HG03571 (cell line): Measurements from ENCODE around the gene SYMPK.
A peak's percentile ranks its signal among the peaks of the same experiment; 100 is the strongest.

Experiments used
- ATAC-seq: cut with Tn5 transposase; IDR thresholded peaks from one replicate; pipeline ENCODE4 v1.9.1; 2021; ENCODE audit not compliant: unreplicated experiment

Gene SYMPK

GRCh38 chr19:45886427-45887199 lies 23.7 kb upstream of the SYMPK start:
- ATAC-seq: peak; percentile 47

- peak; percentile 38 for ATAC-seq
These were observed 22.8 kb upstream of the SYMPK start, which contains the start of gene IRF2BP1 for GRCh38 chr19:45885556-45886426. Gene IRF2BP1, minus strand, starts transcription at chr19:45886141. Its CDS starts 367 bp downstream, at chr19:45885774.

GRCh38 chr19:45884682-45885555 lies 22.0 kb upstream of the SYMPK start:
- no peak for ATAC-seq

- ATAC-seq: no peak
These were observed 21.1 kb upstream of the SYMPK start for GRCh38 chr19:45883881-45884681.

GRCh38 chr19:45883586-45883880 lies 20.6 kb upstream of the SYMPK start:
- ATAC-seq: no peak

GRCh38 chr19:45882652-45883585 lies 20.0 kb upstream of the SYMPK start:
- ATAC-seq: no peak

GRCh38 chr19:45881909-45882528 lies 19.1 kb upstream of the SYMPK start:
- ATAC-seq: no peak

- ATAC-seq: no peak
These were observed 18.3 kb upstream of the SYMPK start for GRCh38 chr19:45881082-45881908.

GRCh38 chr19:45879971-45880370 lies 17.0 kb upstream of the SYMPK start:
- no peak for ATAC-seq

GRCh38 chr19:45879055-45879454 lies 16.1 kb upstream of the SYMPK start:
- ATAC-seq: no peak

- no peak for ATAC-seq
These were observed 15.3 kb upstream of the SYMPK start for GRCh38 chr19:45878043-45878794.

GRCh38 chr19:45876411-45877197 lies 13.7 kb upstream of the SYMPK start:
- no peak for ATAC-seq

GRCh38 chr19:45876161-45876410 lies 13.1 kb upstream of the SYMPK start:
- ATAC-seq: no peak

- no peak for ATAC-seq
These were observed 11.6 kb upstream of the SYMPK start for GRCh38 chr19:45874620-45874966.

GRCh38 chr19:45873219-45873772 lies 10.3 kb upstream of the SYMPK start:
- no peak for ATAC-seq

- no peak for ATAC-seq
These were observed 9.4 kb upstream of the SYMPK start for GRCh38 chr19:45872095-45872919.
